Germinal center (tissue), 1 donor: Measurements from ENCODE around the gene ANXA5.
"Not testable (repeated sequence)": the region's sequence is repeated elsewhere in the genome, so short reads cannot be mapped to it uniquely, and the experiment has no call there.

ENCODE experiments used
- DNase-seq: peaks from one replicate; pipeline ENCODE4 v3.0.0; 2012; ENCODE audit warnings: mixed read lengths, low spot score

ANXA5 gene

GRCh38 chr4:121696581-121697461, at the start of gene ANXA5:
TSS of gene ANXA5 (minus strand) at chr4:121696980. CDS start at chr4:121696589, 391 bp downstream.
- DNase-seq: peak; percentile 76

DNA sequence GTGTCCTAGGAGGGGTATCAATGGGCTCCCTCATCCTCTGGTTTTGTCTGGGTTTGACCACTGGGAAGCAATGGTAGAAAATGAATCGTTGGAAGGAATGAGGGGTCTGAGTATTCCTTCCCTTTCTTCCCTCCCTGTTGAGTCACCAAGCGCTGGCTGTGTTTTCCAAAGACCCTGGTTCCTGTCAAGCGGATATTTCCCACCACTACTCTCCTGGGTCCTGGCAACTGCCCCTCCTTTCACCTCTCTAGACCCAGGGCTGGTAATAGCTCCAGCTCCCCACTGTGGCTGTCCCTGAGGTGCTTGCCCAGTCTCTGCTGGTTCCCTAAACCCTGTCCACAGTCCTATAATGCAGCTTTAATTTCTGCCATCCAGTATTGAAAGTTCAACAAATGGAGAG, 46.0 kb upstream of the ANXA5 start:
- DNase-seq: no peak

- DNase-seq: no peak
Observed at GRCh38 chr4:121741751-121742150, 45.0 kb upstream of the ANXA5 start.

DNA sequence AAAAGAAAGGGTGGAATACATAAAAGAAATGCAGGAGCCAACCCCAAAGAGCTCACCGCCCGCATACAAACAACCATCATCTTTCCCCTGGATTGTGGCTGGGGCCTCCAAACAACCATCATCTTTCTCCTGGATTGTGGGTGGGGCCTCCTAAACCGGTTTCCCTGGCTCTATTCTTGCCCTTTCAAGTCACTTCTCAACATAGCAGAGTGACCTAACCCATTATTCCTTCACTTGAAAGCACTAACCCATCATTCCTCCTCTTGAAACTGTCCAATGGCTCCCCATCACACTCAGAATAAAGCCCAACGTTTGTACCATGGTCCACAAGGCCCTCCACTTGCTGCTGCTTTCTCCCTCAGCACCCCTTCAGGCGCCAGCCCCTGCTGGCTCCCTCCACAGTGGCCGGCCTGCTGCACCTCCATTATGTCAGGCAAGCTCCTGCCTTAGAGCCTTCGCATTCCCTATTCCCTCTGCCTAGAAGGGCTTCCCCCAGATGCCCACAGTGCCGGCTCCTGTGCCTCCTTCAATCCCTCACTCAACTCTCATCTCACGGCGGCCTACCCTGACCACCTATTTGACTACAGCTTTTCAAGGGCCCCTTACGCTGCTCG, 44.1 kb upstream of the ANXA5 start:
- DNase-seq: no peak

DNA sequence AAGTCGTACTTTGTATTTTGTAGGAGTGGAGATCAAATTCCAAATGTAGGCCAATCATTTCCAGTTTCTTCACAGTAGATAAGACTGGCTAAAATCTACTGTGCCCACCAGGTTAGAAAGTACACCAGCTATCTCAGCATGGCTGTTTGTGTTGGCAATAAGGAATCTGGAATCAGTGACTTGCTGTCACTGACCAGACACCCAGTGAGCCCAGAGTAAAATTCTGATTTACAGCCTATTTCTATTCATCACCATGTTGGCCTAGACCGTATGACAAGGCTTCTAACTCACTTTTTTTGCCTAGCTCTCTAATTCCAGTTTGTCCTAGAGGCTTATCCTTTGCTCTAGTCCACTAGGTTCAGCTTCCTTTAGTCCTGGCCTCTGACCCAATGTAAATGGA, 42.8 kb upstream of the ANXA5 start:
- DNase-seq: no peak

DNA sequence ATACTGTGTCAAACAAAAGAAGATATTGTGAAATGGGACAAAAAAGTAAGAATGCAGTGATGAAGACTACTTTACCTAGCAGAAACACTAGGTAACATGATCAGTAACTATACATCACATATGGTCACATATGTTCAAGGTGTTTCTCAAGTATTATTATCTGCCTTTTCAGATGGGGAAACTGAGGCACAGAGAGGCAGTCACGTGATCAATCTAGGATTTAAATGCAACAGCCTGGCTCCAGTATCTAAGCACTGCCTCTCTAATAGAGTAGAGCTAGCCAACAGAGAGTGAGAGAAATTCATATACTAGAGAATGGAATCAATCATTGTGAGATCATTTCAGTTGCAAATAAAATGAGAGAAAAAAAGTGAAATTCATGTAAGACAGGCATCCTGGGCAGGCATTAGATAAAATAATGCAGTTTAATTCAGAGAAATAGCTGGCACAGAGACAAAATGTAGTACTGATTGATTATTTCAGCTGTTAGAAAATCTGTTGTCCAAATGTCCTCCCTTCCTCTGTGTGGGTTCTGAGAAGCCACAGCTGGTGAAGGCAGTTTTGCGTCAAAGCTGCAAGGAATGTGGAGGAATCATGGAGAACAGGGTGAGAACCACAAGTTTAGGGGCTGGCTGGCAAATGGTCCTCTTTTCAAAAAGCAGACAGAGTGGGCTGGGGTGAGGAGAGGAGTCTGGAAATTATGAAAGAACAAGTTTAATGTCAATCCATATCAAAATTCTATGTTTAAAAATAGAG, 42.2 kb upstream of the ANXA5 start:
- no peak for DNase-seq

DNA sequence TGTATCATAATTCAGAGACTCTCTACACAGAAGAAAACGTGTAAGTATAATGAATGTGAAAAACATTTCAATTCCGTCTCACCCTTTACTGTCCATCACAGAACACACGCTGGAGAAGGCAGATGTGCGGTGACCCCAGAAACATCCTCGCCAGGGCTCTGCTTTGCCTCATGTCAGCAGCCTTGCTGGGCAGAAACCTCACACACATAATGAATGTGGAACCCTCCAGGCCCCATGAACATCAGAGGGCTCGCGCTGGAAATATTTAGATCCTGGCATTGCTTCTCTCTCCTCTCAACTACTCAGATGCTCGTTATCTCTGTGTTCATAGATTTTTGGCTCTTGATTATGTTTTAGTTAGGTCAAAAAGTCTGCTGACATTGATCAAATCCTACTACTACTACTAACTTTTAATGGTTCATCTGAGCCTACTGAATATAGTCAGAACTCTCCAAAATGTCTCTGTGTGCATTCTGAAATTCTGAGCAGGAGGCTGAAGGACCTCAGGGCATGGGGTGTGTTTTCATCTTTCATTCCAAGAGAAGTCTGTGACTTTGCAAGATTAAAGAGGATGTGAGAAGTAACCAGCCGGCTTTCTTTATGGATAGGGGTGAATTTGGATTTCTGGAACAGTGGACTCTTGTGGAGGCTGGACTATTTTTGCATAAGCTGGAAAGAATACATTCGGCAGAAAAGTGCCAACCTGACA, 41.2 kb upstream of the ANXA5 start:
- DNase-seq: no peak

DNA sequence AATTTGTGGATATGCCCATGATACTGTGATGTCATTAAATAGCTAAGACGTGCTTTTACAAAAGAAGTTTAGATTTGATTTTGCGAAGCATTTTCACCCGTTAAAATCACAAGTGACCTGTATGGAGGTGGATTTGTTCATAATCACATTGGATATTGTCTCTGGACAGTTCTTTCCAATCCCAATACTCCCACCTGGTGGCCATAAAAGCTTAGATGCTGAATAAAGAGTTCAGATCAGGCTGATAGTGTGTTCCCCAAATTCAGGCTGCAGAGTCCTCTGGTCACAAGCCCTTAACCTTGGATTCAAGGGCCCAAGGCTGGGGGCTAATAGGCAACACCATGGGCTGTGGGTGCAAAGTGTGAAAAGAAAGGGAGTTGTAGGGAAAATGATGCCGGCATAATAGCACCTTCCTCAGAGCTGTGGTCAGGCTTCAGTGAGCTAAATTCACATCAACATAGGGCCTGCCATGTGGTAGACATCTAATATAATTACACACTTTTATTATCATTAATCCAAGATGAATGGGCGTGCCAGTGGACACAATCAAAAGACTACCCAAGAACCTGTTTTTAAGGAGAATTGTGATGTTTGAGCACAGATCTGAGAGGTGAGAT, 40.1 kb upstream of the ANXA5 start:
- peak; percentile 8 for DNase-seq

DNA sequence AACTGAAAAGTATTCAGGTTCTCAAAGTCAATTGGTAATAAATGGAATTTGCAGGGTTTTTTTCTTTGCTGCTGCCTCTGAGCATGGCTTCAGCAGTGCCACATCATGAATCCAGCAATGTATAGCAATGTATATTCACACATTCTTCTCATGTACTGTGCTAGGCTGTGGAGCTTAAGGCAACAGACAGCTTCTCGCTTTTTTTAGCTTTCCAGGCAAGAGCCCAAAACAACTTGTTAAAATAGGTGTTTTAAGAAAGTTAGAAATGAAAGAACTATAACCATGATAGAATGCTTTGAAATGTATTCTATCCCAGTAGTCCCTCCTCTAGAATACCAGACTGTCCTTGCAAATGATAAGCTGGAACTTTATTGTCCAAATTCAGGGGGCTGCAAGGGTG, 37.8 kb upstream of the ANXA5 start:
- DNase-seq: no peak

GRCh38 chr4:121733942-121734341, 37.2 kb upstream of the ANXA5 start:
- DNase-seq: no peak

DNA sequence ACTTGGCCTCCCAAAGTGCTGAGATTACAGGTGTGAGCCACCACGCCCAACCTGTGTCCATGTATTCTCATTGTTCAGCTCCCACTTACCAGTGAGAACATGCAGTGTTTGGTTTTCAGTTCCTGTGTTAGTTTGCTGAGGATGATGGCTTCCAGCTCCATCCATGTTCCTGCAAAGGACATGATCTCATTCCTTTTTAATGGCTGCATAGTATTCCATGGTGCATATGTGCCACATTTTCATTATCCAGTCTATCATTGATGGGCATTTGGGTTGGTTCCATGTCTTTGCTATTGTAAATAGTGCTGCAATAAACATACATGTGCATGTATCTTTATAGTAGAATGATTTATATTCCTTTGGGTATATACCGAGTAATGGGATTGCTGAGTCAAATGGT, 33.0 kb upstream of the ANXA5 start:
- not testable (repeated sequence) for DNase-seq

DNA sequence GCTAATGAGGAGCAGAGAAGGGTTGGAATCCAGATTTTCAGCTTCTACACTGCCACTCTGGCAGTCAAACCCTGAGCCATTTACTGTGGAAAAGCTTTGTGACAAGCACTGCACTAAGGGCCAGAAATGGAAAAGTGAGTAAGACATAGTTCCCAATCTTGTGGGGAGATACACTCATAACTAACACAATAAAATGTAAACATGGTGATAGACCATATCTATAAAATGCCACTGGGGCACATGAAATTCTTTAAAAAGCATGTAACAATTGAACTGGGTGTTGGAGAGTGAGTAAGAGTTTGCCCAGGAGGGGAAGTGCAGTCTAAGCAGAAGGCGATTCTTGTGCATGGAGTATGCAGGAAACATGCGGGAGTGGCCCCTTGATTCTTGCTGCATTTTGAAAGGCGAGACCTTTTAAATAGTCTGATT, 32.0 kb upstream of the ANXA5 start:
- DNase-seq: no peak

- DNase-seq: no peak
Observed at GRCh38 chr4:121728066-121728465, 31.3 kb upstream of the ANXA5 start.

DNA sequence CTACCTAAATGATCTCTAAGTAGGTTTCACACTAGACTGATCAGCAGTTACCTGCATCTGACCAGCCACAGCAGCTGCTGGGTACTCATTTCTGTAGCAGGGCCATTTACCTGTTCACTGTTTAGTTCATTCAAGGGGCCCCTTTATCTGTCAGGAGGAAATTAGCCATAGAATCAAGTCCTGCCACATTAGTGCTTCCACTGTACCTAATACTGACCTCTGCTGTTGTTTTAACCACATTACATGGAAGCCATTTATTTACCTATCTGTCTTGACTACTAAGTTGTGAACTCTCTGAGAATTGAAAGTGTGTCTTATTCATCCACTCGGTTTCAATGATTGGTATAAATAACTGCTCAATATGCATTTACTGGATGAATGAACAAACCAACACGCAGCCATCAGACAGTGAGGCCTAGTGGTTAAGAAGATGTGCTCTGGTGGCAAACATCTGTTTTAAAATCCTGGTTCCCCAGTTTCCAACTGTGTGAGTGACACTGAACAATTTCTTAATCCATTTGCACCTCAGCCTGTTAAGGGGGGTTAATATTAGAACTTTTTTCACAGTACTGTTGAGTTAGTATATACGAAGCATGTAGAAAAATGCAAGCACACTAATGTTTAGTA, 30.0 kb upstream of the ANXA5 start:
- DNase-seq: peak; percentile 44

GRCh38 chr4:121724671-121725070, 27.9 kb upstream of the ANXA5 start:
- no peak for DNase-seq

- DNase-seq: no peak
Observed at GRCh38 chr4:121721700-121722099, 24.9 kb upstream of the ANXA5 start.

DNA sequence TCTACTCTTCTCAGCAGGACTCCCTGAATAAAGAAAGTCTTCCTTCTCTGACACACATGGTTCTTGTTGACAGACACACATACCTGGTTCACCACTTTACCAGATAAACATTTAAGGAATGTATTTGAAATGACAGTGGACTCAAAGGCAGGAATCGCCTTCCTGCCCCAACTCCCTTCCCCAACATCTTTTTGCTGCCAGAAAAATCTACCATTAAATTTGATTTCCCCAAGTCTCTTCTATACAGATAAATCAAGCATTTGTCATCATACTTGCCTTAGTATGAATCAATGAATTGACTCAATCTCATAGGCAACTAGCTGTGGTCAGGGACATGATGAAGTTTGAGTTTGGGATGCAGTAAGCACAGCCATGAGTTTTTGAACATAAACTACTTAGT, 23.3 kb upstream of the ANXA5 start:
- no peak for DNase-seq

- no peak for DNase-seq
Observed at GRCh38 chr4:121717680-121718237, 21.0 kb upstream of the ANXA5 start.

DNA sequence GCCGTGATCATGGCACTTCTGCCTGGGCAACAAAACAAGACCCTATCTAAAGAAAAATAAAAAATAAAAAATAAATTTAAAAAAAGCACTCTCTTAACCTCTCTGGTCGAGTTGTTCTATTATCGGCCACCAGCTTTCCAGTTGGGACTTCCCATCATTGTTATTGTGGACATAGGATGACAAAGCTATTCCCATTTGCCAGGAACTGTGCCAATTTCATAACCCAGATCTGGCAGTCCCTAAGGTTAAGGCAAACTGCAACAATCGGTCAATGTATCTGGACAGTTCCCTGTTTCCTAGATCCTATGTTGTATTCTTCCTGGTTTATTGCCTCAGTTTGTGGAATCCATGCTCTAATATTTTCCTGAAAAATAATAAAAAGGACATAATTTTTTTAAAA, 17.8 kb upstream of the ANXA5 start:
- DNase-seq: no peak

GRCh38 chr4:121712783-121713182, 16.0 kb upstream of the ANXA5 start:
- DNase-seq: no peak
